HG02981 (cell line): ENCODE measurements around the gene NMRAL1.
A peak's percentile ranks its signal among the peaks of the same experiment; 100 is the strongest.

Experiments
- ATAC-seq: cut with Tn5 transposase; IDR thresholded peaks from one replicate; pipeline ENCODE4 v1.9.1; 2021; ENCODE audit warnings: mild to moderate bottlenecking, moderate library complexity; ENCODE audit not compliant: unreplicated experiment

The NMRAL1 gene

DNA sequence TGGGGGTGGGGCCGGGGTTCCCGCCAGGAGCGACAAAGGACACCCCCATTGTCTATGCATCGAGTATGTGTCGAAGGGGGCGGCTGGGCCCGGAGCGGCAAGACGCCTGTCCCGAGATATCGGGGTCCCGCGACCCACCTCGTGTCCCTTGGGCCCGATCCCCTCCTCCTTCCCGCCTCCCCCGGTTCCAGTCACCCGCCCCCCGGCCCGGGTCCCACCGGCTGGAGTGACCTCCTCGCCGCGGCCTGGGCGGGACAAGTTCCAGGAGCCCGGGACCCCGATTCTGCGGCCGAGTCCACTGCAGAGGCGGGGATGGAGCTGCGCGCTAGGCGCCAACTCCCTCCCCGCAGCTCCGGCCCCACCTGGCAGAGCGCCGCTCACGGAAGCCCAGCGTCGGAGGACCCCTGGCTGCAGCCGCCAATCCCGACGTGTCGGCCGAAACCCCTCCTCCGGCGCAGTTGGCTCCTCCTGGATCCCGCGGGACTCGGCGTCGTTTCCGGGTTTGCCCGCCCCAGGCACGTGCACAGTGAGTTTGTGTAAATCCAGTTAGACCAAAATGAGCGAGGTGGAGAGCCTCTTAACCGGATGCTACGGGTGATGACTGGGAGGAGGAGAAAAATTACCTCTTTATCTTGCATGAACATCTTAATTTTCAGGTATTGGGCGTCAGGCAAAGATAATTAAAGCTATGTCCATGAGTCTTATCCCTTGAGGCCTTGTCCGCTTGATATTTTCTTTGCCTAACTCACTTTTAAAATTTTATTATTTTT lies at the start of gene NMRAL1:
Gene NMRAL1, minus strand, starts transcription at position 434 of the 770 bp plus-strand sequence. CDS start 493 bp downstream, outside the sequence.
- peak; percentile 56 for ATAC-seq

DNA sequence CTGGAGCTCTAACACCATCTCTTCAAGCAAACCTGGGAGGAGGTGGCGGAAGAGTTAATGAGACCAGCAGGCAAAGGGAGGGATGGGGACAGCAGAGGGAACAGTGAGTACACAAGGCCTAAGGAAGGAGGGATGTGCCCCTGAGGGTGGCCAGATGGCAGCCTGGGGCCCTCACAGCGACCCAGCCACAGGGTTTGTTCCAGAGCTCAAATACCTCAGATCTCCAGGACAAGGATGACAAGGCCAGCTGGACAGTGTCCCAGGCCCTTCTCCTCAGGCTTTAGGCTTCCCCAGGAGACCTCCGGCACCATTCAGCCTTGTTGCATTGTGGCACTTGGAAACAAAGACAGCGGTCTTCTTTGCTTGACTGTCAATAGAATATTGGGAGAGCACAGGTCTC lies 49.3 kb upstream of the NMRAL1 start:
- no peak for ATAC-seq

DNA sequence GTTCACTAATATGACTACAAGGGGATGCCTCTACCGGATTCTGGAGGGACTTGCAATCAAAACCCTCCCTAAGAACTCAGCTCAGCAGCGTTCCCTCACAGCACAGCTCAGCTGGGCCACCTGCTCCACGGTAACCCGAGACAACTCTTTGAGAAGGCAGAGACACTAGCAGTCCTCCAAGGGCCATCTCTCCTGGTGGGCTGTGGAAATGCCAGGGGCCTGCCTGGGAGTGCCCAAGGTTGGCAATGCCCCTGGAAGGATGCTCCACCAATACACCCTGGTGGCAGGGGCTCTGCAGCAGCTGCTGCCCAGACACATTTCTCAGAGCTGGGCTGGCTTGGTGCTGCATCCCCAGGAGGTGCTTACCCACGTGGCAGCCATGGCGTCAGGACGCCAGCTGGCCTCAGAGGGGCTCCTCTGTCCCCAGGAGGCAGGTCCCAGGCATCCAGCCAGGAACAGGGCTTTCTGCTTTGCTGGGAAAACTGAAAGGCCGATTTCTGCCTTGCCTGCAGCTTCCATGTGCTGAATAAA lies 47.7 kb upstream of the NMRAL1 start:
- no peak for ATAC-seq

DNA sequence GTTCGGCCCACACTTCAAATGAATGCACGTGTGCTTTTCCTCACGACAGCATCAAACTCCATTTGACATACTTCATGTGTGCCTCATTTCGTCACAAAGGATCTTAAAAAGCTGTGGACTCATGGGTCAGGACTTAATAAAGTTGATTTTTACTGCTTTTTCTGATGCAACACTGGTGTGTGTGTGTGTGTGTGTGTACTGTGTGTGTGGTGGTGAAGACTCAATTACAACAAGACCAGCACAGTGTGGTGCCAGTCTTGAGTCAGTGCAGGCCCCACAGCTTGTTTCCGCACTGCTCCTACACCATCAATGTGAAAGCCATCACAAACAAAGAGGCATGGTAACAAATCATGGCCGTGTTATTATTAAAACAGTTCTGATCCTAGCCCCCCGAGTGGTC lies 46.5 kb upstream of the NMRAL1 start:
- ATAC-seq, result no peak

GRCh38 chr16:4519274-4520058 lies 45.0 kb upstream of the NMRAL1 start:
- ATAC-seq, result no peak

DNA sequence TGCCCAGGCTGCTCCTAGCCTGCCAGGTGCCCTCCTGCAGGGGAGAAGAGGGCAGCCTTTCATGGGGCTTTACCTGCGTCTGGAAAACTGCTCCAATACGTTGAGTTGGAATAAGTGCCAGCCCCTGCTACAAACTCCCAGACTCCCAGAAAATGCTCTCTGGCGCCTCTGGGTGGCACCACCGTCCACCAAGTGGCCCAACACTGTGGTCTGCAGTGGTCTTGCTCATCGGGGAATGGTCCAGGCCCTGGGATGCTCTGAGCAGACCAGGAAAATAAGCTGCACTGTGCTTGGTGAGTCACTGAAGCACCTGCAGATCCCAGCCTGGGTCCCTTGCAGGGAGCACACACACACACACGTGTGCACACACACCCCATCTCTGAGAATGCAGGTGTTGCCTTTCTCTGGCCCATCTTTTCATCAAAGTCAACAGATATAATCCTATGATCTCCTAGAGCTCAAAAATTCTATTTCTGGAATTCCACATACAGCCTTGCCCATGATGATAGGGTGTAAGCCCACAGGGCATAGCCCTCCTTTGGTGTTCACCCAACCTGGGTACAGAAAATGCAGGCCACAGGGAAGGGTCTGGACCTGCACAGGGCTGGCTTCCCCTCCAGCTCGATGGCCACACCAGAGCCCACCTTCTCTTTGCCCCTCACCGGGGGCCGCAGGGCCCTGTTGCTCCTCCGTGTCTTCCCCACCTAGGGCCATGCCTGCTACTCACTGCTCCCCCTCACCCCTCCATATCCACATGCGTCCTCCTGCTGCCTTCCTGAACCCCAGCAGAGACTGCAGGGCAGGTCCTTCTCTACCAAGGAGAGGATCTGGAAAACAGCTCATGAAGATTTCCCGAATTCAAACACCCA lies 43.6 kb upstream of the NMRAL1 start:
- no peak for ATAC-seq

DNA sequence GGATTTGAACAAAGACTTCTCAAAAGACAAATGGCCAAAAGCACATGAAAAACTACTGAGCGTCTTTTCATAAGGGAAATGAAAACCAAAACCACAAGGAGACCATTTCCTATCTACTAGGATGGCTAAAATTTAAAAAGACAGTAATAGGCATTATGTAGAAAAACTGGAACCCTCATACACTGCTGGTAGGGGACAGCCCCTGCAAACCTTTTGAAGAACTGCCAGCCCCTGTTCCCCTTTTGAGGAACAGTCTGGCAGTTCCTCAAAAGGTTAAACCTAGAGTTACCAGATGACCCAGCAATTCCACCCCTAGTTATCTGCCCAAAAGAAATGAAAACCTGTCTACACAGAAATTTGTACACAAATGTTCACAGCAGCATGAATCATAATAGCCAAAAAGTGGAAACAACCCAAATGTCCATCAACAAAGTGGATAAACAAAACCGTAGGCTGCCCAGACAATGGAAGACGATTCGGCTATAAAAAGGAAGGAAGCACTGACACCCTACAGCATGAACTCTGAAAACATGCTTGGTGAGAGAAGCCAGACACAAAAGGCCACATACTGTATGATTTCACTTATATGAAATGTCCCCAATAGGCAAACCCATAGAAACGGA lies 41.3 kb upstream of the NMRAL1 start:
- ATAC-seq, result no peak

DNA sequence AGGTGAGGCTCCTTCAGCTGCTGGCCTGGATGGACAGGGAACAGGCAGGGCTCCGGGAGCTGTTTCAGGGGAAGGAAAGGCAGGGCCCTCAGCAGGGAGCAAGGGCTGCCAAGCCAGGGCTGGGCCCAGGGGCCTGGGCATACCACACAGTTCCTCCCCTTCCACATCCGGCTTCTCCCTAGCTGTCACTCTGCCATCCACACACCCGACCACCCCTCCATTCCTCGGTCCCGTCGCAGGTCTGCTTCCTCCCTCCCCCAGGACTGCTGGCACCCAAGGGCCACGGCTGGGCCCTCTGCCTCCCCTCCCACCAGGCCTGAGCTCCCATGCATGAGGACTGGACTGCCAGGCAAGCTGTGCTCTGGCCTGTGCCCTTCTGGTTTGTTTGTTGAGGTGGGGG lies 40.2 kb upstream of the NMRAL1 start:
- ATAC-seq, result no peak

GRCh38 chr16:4513881-4514280 lies 39.5 kb upstream of the NMRAL1 start:
- ATAC-seq, result no peak

GRCh38 chr16:4513086-4513860 lies 38.8 kb upstream of the NMRAL1 start:
- no peak for ATAC-seq

GRCh38 chr16:4512473-4512872 lies 38.0 kb upstream of the NMRAL1 start:
- ATAC-seq, result no peak

DNA sequence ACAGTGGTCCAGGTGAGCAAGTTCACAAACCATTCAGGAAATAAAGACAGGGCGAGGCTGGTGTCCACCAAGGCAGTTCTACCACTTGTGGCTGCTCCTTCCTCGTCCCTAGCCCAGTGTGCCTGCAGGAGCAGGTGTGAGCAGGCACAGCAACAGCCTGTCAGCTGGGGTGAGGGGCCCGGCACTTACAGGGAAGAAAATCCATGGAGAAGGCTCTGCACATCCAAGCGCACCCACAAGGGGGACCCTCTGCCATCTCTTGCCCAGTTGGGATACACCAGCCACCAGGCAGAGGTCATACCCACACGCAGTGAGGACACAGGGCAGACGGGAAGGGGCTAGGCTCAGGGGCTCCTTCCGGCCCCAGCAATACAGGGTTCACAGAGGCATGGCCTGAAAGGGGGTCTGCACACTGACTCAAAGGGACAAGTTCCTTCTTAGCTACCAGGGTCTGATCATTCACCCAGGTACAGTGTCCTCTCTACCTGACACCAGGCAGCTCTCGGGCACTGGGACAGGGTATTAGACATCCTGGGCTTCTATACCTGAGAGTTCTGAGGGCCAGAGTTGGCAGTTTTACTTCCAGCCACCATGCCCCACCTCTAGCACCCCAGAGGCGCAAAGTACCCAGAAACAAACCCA lies 37.1 kb upstream of the NMRAL1 start:
- ATAC-seq, result no peak

DNA sequence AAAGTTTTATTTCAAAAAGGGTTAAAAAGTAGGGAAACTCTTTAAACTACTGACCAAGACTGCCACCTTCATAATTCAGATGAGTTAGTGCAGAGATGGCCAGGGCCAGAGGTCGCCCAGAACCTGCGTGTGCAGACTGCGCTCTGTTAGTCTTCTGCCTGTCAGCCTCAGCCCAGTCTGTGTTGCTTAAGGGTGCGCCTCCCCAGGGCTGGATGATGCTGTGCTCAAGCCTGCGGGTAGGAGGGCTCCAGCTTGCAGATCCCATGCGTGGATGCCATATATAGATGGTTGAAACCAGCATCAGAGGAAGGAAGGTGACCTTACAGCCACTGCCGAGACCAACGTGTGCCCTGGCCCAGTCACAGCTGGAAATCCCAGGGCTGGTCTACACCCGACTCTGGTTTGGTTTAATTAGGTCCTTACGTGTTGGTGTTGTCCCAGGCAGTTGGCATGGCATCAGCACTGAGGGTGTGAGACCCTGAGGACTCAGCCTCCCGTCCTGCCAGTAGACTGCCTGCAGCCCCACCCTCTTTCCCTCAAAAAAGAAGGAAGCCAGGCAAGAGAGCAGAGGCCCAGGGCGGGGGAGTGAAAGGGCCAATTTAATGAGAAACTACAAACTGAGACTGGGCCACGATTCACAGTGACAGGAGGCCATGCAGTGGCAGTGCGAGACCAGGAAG lies 36.5 kb upstream of the NMRAL1 start:
- no peak for ATAC-seq

GRCh38 chr16:4510131-4510530 lies 35.7 kb upstream of the NMRAL1 start:
- ATAC-seq, result no peak

DNA sequence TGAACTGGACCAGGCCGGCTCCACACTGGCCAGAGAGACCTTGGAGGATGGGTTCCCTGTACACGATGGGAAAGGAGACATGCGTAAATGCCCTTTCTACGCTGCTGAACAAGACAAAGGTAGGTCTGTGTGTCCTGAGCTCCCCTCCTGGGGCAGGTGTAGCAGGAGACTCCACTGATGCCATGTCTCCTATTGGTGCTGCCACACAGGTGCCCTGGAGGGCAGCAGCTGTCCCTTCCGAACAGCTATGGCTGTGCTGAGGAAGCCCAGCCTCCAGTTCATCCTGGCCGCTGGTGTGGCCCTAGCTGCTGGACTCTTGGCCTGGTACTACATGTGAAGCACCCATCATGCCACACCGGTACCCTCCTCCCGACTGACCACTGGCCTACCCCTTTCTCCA lies 35.0 kb upstream of the NMRAL1 start:
- no peak for ATAC-seq

DNA sequence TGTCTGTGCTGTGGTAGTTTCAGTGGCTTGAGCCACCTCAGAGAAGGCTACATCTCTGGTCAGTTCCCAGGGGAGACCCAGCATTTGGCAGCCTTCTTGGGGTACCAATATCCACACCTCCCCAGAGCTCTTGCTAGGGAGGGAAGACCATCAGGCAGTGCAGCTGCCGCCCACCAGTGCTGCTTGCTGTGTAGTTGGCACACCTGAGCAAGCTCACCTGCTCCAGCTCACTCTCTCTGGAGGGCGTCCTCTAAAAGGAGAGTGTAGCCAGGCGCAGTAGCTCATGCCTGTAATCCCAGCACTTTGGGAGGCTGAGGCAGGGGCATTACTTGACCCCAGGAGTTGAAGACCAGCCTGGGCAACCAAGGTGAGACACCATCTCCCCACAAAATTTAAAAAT lies 34.4 kb upstream of the NMRAL1 start:
- ATAC-seq, result no peak

- no peak for ATAC-seq
These were observed 33.3 kb upstream of the NMRAL1 start for GRCh38 chr16:4507588-4508345.

- ATAC-seq, result peak; percentile 47
These were observed 32.0 kb upstream of the NMRAL1 start for GRCh38 chr16:4506450-4506849.
